Measurements from ENCODE around the gene PODXL.

- no peak for TF ChIP-seq CTCF (IDR thresholded peaks at IDR 0.05)
- no peak for TF ChIP-seq POLR2A (IDR thresholded peaks at IDR 0.05)
Observed at GRCh38 chr7:131494182-131494581, 62.2 kb downstream of the PODXL start.
